HPDE6-E6E7 (cell line): ENCODE data around the gene ANKS1B.
"Not testable (repeated sequence)": the region's sequence is repeated elsewhere in the genome, so short reads cannot be mapped to it uniquely, and the experiment has no call there.

ENCODE experiments used
- DNase-seq: peaks from one replicate; pipeline ENCODE4 v3.0.0; 2011; ENCODE audit warnings: missing footprints; ENCODE audit errors: extremely low spot score

The ANKS1B gene

GRCh38 chr12:98885778-98886177 lies 1099.0 kb downstream of the ANKS1B start:
- no peak for DNase-seq

- no peak for DNase-seq
Observed at GRCh38 chr12:98883231-98883630, 1101.5 kb downstream of the ANKS1B start.

GRCh38 chr12:98882526-98882925 lies 1102.2 kb downstream of the ANKS1B start:
- no peak for DNase-seq

GRCh38 chr12:98873776-98874175 lies 1111.0 kb downstream of the ANKS1B start:
- DNase-seq = no peak

GRCh38 chr12:98870504-98870903 lies 1114.2 kb downstream of the ANKS1B start:
- no peak for DNase-seq

GRCh38 chr12:98869886-98870503 lies 1114.7 kb downstream of the ANKS1B start:
- no peak for DNase-seq

GRCh38 chr12:98868538-98868937 lies 1116.2 kb downstream of the ANKS1B start:
- DNase-seq = no peak

GRCh38 chr12:98868076-98868475 lies 1116.7 kb downstream of the ANKS1B start:
- no peak for DNase-seq

- no peak for DNase-seq
Observed at GRCh38 chr12:98864363-98864762, 1120.4 kb downstream of the ANKS1B start.

- DNase-seq = no peak
Observed at GRCh38 chr12:98863167-98863566, 1121.6 kb downstream of the ANKS1B start.

- DNase-seq = no peak
Observed at GRCh38 chr12:98861251-98861650, 1123.5 kb downstream of the ANKS1B start.

- DNase-seq = no peak
Observed at GRCh38 chr12:98856897-98857540, 1127.7 kb downstream of the ANKS1B start.

- no peak for DNase-seq
Observed at GRCh38 chr12:98852181-98852580, 1132.6 kb downstream of the ANKS1B start.

- DNase-seq = no peak
Observed at GRCh38 chr12:98847242-98847641, 1137.5 kb downstream of the ANKS1B start.

GRCh38 chr12:98845957-98846356 lies 1138.8 kb downstream of the ANKS1B start:
- DNase-seq = no peak

GRCh38 chr12:98840325-98840724 lies 1144.4 kb downstream of the ANKS1B start:
- DNase-seq = no peak

- DNase-seq = no peak
Observed at GRCh38 chr12:98838231-98838647, 1146.5 kb downstream of the ANKS1B start.

- not testable (repeated sequence) for DNase-seq
Observed at GRCh38 chr12:98837134-98837752, 1147.5 kb downstream of the ANKS1B start.

- no peak for DNase-seq
Observed at GRCh38 chr12:98830657-98831056, 1154.1 kb downstream of the ANKS1B start.

GRCh38 chr12:98828802-98829600 lies 1155.7 kb downstream of the ANKS1B start:
- no peak for DNase-seq

- DNase-seq = no peak
Observed at GRCh38 chr12:98823012-98823411, 1161.7 kb downstream of the ANKS1B start.

GRCh38 chr12:98821866-98822265 lies 1162.9 kb downstream of the ANKS1B start:
- no peak for DNase-seq
